Measurements from ENCODE around the gene NPAT. TPM values are rescaled to one million over a fixed set of nuclear protein-coding genes. Genes with fewer than 3 reads are reported as not detected.

NPAT gene
- total RNA-seq (2021) (10.4 and 18.6 TPM in 2 replicates), Bru-seq, nascent RNA (percentile 87 among the genes with signal in this experiment), BruChase-seq, experiment 1, labeled RNA remaining after a 2-hour chase (percentile 83 among the genes with signal in this experiment), BruChase-seq, experiment 2, labeled RNA remaining after a 6-hour chase (percentile 80 among the genes with signal in this experiment)
- long read RNA-seq, partial matches to known transcripts = 0 of 1 reads
- long read RNA-seq, other reads (novel, unspliced or antisense) = 1 of 1 reads

DNA sequence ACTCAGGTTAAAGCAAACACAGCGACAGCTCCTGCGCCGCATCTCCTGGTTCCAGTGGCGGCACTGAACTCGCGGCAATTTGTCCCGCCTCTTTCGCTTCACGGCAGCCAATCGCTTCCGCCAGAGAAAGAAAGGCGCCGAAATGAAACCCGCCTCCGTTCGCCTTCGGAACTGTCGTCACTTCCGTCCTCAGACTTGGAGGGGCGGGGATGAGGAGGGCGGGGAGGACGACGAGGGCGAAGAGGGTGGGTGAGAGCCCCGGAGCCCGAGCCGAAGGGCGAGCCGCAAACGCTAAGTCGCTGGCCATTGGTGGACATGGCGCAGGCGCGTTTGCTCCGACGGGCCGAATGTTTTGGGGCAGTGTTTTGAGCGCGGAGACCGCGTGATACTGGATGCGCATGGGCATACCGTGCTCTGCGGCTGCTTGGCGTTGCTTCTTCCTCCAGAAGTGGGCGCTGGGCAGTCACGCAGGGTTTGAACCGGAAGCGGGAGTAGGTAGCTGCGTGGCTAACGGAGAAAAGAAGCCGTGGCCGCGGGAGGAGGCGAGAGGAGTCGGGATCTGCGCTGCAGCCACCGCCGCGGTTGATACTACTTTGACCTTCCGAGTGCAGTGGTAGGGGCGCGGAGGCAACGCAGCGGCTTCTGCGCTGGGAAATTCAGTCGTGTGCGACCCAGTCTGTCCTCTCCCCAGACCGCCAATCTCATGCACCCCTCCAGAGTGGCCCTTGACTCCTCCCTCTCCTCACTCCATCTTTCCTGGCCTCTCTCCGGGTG, at the start of gene NPAT, which contains the start of gene ATM:
TSS of gene NPAT (minus strand) at position 65 of the 774 bp plus-strand sequence. CDS start 102 bp downstream, outside the sequence.
TSS of gene ATM (plus strand) at position 494 of the 774 bp plus-strand sequence. CDS start 4,558 bp downstream, outside the sequence.
- Histone ChIP-seq H3K9me3 (ENCODE audit: insufficient read depth, low read depth) (no peaks in the 10 kb centered on the region), H4K20me1 (ENCODE audit: insufficient read depth) (no peaks in the 10 kb centered on the region), H3K36me3 (ENCODE audit: low read depth) (no peaks in the 10 kb centered on the region), H3K4me3 (peak within 1 kb of the TSS; percentile 97), H3K27ac (peak within 1 kb of the TSS; percentile 86), H3K79me2 (ENCODE audit: low read depth) (peaks cover 78% of the 10 kb centered on the region), H2AFZ (peak within 1 kb of the TSS; percentile 99), H3K4me2 (peak within 1 kb of the TSS; percentile 87), H3F3A (ENCODE audit: insufficient read depth, low read depth) (peaks cover 17% of the 10 kb centered on the region), H3K27me3 (ENCODE audit: insufficient read depth, low read depth) (no peaks in the 10 kb centered on the region), H3K4me1 (replicated peaks; ENCODE audit: insufficient read depth) (peaks cover 36% of the 10 kb centered on the region), H3K9me2 (ENCODE audit: insufficient read depth) (no peaks in the 10 kb centered on the region)
- no peak for TF ChIP-seq EZH2 (IDR thresholded peaks at IDR 0.05; ENCODE audit: low read depth)
- TF ChIP-seq, protein P1, sequence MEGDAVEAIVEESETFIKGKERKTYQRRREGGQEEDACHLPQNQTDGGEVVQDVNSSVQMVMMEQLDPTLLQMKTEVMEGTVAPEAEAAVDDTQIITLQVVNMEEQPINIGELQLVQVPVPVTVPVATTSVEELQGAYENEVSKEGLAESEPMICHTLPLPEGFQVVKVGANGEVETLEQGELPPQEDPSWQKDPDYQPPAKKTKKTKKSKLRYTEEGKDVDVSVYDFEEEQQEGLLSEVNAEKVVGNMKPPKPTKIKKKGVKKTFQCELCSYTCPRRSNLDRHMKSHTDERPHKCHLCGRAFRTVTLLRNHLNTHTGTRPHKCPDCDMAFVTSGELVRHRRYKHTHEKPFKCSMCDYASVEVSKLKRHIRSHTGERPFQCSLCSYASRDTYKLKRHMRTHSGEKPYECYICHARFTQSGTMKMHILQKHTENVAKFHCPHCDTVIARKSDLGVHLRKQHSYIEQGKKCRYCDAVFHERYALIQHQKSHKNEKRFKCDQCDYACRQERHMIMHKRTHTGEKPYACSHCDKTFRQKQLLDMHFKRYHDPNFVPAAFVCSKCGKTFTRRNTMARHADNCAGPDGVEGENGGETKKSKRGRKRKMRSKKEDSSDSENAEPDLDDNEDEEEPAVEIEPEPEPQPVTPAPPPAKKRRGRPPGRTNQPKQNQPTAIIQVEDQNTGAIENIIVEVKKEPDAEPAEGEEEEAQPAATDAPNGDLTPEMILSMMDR (conservative IDR thresholded peaks at IDR 0.05) = peak; percentile 71; the same call in 1 of the 2 replicates
- intact Hi-C loops (cut with micrococcal nuclease; ENCODE audit: unreplicated experiment) = loop anchor here (1.0 to 5.0 kb wide), 5 partner anchors 102 to 432 kb away; partner anchors contain the start of genes ACAT1, C11orf65 and CUL5
- no TSS peak for BruUV-seq (replicated peaks)
- POLR2A ChIA-PET (ENCODE audit: unreplicated experiment) = interaction anchor here (0.7 kb wide), 1 partner anchor 214 kb away, joined by 4 read pairs; the partner anchor contains the start of gene CUL5
- peak; percentile 98 for DNase-seq
- CTCF ChIA-PET = interaction anchor here (0.9 kb wide), 1 partner anchor 442 kb away, joined by 3 read pairs; the partner anchor contains the start of gene DDX10

GRCh38 chr11:108269583-108269982, 47.1 kb upstream of the NPAT start:
- Histone ChIP-seq H4K20me1 (ENCODE audit: insufficient read depth) (no peaks in the 10 kb centered on the region), H2AFZ (no peak overlapping the region), H3K4me2 (no peak overlapping the region), H3K27me3 (ENCODE audit: insufficient read depth, low read depth) (no peaks in the 10 kb centered on the region), H3K79me2 (ENCODE audit: low read depth) (no peaks in the 10 kb centered on the region), H3K9me2 (ENCODE audit: insufficient read depth) (no peaks in the 10 kb centered on the region), H3K9me3 (ENCODE audit: insufficient read depth, low read depth) (0 out of 2 replicates have a peak, but pooled peaks cover 1% of the 10 kb centered on the region), H3K36me3 (ENCODE audit: low read depth) (peaks cover 25% of the 10 kb centered on the region), H3K4me1 (replicated peaks; ENCODE audit: insufficient read depth) (no peaks in the 10 kb centered on the region), H3F3A (ENCODE audit: insufficient read depth, low read depth) (no peaks in the 10 kb centered on the region), H3K4me3 (no peak overlapping the region), H3K27ac (no peak overlapping the region)
- no peak for TF ChIP-seq EZH2 (IDR thresholded peaks at IDR 0.05; ENCODE audit: low read depth)
- TF ChIP-seq, protein P1 (conservative IDR thresholded peaks at IDR 0.05) = no peak
- CTCF ChIA-PET = no interaction called here
- no TSS peak for BruUV-seq (replicated peaks)
- intact Hi-C loops (cut with micrococcal nuclease; ENCODE audit: unreplicated experiment) = no loop called here
- POLR2A ChIA-PET (ENCODE audit: unreplicated experiment) = no interaction called here
- DNase-seq = no peak

GRCh38 chr11:108253176-108253575, 30.7 kb upstream of the NPAT start:
- TF ChIP-seq EZH2 (IDR thresholded peaks at IDR 0.05; ENCODE audit: low read depth) = no peak
- TF ChIP-seq, protein P1 (conservative IDR thresholded peaks at IDR 0.05) = no peak
- Histone ChIP-seq H3K27ac (no peak overlapping the region), H3K79me2 (ENCODE audit: low read depth) (no peaks in the 10 kb centered on the region), H3F3A (ENCODE audit: insufficient read depth, low read depth) (no peaks in the 10 kb centered on the region), H3K9me2 (ENCODE audit: insufficient read depth) (no peaks in the 10 kb centered on the region), H4K20me1 (ENCODE audit: insufficient read depth) (no peaks in the 10 kb centered on the region), H3K4me2 (no peak overlapping the region), H3K4me1 (replicated peaks; ENCODE audit: insufficient read depth) (no peaks in the 10 kb centered on the region), H3K4me3 (no peak overlapping the region), H3K9me3 (ENCODE audit: insufficient read depth, low read depth) (no peaks in the 10 kb centered on the region), H2AFZ (no peak overlapping the region), H3K36me3 (ENCODE audit: low read depth) (peaks cover 12% of the 10 kb centered on the region), H3K27me3 (ENCODE audit: insufficient read depth, low read depth) (no peaks in the 10 kb centered on the region)
- ChIA-PET POLR2A (ENCODE audit: unreplicated experiment) (interaction anchor here (0.6 kb wide), 1 partner anchor 1008 kb away, joined by 5 read pairs; no protein-coding TSS in a partner anchor), CTCF (no interaction called here)
- BruUV-seq (replicated peaks) = no TSS peak
- no peak for DNase-seq
- intact Hi-C loops (cut with micrococcal nuclease; ENCODE audit: unreplicated experiment) = no loop called here
